OCI-LY7 (cell line): ENCODE results near the gene SMIM12.

Experiments used
- EZH2phosphoT487 ChIP-seq: fragments of 200-600 bp; sonication (generic); IDR thresholded peaks from 2 replicates; pipeline ENCODE4 v1.6.1; 2018; ENCODE audit warnings: low read depth, borderline replicate concordance, mild to moderate bottlenecking, mixed run types, antibody characterized with exemption, low read length, moderate library complexity, mixed read lengths
- TF ChIP-seq, protein P1 (sequence below): fragments of 200-600 bp; sonication (generic); conservative IDR thresholded peaks from 2 replicates; pipeline ENCODE4 v1.5.1; 2014; ENCODE audit warnings: mild to moderate bottlenecking, antibody characterized with exemption, low read length, moderate library complexity, mixed read lengths

DNA sequence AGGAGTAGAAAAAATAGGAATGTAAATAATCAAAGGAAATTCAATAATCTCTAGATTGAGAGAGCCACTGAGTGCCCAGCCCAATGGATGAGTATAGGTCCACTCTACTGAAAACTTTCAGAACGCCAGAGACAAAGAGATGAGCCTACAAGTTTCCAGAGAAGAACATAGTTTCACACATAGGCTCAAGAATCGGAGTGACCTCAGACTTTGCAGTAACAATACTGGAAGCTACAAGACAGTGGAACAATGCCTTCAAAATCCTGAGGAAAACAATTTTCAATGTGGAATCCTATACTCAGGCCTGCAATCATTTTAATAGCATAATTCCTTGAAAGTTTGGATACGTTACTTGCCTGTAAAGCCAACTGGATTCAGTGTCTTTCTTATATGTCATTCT lies 55.8 kb downstream of the SMIM12 start:
- TF ChIP-seq, protein P1, sequence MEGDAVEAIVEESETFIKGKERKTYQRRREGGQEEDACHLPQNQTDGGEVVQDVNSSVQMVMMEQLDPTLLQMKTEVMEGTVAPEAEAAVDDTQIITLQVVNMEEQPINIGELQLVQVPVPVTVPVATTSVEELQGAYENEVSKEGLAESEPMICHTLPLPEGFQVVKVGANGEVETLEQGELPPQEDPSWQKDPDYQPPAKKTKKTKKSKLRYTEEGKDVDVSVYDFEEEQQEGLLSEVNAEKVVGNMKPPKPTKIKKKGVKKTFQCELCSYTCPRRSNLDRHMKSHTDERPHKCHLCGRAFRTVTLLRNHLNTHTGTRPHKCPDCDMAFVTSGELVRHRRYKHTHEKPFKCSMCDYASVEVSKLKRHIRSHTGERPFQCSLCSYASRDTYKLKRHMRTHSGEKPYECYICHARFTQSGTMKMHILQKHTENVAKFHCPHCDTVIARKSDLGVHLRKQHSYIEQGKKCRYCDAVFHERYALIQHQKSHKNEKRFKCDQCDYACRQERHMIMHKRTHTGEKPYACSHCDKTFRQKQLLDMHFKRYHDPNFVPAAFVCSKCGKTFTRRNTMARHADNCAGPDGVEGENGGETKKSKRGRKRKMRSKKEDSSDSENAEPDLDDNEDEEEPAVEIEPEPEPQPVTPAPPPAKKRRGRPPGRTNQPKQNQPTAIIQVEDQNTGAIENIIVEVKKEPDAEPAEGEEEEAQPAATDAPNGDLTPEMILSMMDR = no peak
- no peak for TF ChIP-seq EZH2phosphoT487
